GM13976 (cell line): ENCODE measurements around the gene KCTD13.
A peak's percentile ranks its signal among the peaks of the same experiment; 100 is the strongest.

Experiments used
- DNase-seq: peaks from one replicate; pipeline ENCODE4 v3.0.0; 2012; ENCODE audit warnings: low spot score
- in situ Hi-C: fragments of 300-500 bp; cut with MboI; formaldehyde crosslinking; loops from one replicate; pipeline ENCODE4 v1.12.0; 2022; ENCODE audit warnings: low sequenced_read_pairs, mixed read lengths, inconsistent platforms; ENCODE audit not compliant: unreplicated experiment
- TF ChIP-seq, protein P1 (sequence below): IDR thresholded peaks from 2 replicates; pipeline ENCODE4 v1.5.1; 2012; ENCODE audit warnings: borderline replicate concordance, mild to moderate bottlenecking; ENCODE audit not compliant: insufficient read depth; ENCODE audit errors: extremely low read depth, missing control alignments, control extremely low read depth

KCTD13 gene, protein sequence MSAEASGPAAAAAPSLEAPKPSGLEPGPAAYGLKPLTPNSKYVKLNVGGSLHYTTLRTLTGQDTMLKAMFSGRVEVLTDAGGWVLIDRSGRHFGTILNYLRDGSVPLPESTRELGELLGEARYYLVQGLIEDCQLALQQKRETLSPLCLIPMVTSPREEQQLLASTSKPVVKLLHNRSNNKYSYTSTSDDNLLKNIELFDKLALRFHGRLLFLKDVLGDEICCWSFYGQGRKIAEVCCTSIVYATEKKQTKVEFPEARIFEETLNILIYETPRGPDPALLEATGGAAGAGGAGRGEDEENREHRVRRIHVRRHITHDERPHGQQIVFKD

DNA sequence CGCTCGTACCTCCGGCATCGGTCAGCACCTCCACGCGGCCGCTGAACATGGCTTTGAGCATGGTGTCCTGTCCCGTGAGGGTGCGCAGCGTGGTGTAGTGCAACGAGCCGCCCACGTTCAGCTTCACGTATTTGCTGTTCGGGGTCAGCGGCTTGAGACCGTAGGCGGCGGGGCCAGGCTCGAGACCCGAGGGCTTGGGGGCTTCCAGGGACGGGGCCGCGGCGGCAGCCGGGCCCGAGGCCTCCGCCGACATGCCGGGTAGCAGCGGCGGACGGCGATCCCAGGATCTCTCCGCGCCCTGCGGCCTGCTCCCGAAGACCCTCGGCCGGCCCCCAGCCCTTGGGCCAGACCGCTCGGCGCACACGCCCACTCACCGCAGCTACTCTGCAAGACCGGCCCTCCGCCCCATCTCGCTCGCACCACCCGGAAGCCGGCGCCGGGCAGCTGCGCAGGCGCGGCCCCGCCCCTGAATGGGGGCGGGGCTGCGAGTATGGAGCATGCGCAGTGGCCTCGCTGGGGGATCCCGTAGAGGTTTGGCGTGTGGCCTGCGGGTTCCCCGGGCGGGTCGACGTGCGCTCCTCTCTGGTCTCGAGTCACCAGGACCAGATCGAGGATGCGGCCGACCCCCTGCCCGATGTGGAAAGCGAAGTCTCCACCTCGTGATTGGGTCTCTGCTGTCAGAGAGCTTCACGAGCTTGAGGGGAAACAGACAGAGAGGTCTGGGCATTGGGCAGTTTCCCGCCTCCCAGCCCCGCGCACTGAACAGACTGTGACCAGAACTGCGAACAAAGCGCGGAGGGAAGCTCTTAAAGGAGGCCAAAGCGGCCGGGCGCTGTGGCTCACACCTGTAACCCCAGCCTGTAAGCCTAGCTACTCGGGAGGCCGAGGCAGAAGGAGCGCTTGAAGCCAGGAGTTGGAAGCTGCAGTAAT lies at the start of gene KCTD13:
KCTD13 (minus strand) TSS at position 446 of the 930 bp plus-strand sequence; CDS start at position 253, 193 bp downstream.
- peak; percentile 100 for DNase-seq
- in situ Hi-C loops: no loop called here
- TF ChIP-seq, protein P1, sequence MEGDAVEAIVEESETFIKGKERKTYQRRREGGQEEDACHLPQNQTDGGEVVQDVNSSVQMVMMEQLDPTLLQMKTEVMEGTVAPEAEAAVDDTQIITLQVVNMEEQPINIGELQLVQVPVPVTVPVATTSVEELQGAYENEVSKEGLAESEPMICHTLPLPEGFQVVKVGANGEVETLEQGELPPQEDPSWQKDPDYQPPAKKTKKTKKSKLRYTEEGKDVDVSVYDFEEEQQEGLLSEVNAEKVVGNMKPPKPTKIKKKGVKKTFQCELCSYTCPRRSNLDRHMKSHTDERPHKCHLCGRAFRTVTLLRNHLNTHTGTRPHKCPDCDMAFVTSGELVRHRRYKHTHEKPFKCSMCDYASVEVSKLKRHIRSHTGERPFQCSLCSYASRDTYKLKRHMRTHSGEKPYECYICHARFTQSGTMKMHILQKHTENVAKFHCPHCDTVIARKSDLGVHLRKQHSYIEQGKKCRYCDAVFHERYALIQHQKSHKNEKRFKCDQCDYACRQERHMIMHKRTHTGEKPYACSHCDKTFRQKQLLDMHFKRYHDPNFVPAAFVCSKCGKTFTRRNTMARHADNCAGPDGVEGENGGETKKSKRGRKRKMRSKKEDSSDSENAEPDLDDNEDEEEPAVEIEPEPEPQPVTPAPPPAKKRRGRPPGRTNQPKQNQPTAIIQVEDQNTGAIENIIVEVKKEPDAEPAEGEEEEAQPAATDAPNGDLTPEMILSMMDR: no peak

- TF ChIP-seq, protein P1: no peak
- in situ Hi-C loops: loop anchor here (10.0 kb wide), 1 partner anchor 60 kb away; no protein-coding TSS in a partner anchor
Observed at GRCh38 chr16:29975134-29975538, 49.1 kb upstream of the KCTD13 start.

GRCh38 chr16:29974291-29975133 lies 48.5 kb upstream of the KCTD13 start:
- no peak for DNase-seq
- TF ChIP-seq, protein P1: no peak

More at GRCh38 chr16:29975134-29975538, 49.1 kb upstream of the KCTD13 start:
- DNase-seq: no peak

DNA sequence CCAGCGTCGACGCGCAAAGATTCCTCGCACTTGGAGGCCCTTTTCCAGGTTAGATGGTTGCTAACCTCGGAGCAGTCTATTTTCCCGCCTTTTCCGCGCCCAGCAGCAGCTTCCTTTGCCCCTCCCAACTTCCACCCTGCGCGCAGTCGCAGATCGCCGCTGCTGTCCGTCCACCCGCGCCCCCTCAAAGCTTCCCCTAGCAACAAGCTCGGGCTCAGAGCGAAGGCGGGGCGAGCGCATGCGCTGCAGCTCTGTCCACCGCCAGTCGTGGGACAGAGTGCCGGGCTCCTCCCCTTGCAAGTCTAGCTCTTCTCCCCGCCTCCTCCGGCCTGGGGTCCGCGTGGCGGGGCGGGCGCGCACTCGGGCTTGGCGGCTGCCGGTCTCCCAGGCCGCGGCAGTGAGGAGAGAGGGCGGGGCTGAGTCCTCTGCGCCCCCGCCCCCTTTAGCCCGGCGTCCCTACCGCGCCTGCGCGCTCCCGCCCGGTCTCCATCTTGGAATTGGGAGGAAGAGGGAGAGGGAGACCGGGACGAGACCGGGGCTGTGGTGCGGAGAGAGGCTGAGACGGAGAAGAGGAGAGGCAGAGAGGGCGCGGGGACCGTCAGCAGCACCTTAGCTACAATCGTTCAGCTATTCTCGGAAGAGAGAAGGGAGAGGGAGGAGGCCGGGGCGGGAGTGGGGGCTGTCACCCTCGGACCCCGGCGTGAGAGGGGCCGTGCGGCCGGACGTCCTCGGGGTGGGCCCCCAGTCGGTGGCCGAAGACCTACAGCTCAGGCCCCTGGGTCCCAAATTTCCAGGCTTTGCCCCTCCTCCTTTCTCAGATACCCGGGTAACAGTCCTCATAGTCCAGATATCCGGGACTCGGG lies 47.6 kb upstream of the KCTD13 start, which contains the start of gene TAOK2:
TAOK2 (plus strand) TSS at position 485 of the 863 bp plus-strand sequence. CDS start 3,905 bp downstream, outside the sequence.
- TF ChIP-seq, protein P1: no peak
- in situ Hi-C loops: loop anchor here (10.0 kb wide), 1 partner anchor 59 kb away; no protein-coding TSS in a partner anchor
- DNase-seq: peak; percentile 100

More at GRCh38 chr16:29974291-29975133, 48.5 kb upstream of the KCTD13 start:
- in situ Hi-C loops: loop anchor here (10.0 kb wide), 1 partner anchor 60 kb away; no protein-coding TSS in a partner anchor

DNA sequence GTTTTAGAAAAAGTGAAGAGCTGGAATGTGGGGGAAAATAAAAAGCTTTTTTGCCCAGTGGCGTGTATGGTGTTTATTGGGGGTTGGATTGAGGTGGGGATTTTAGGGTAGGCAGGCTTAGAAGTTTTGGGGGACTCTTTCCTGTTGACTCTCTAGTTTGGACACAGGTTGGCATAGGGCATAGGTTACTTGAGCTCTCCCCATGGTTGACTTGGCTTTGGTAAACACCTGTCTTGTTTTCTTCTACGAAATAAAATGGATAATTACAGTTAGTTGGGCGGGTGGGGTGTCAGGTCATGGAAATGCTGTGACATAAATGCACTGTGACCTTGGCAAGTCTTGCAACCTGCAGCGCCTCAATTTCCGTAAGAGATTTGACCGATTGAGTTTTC lies 47.0 kb upstream of the KCTD13 start:
- TF ChIP-seq, protein P1: no peak
- in situ Hi-C loops: loop anchor here (10.0 kb wide), 1 partner anchor 58 kb away; no protein-coding TSS in a partner anchor
- no peak for DNase-seq
